H1 (cell line): ENCODE measurements around the gene SND1. TPM values are rescaled to one million over a fixed set of nuclear protein-coding genes. Genes with fewer than 3 reads are reported as not detected.

Experiments used
- EGR1 ChIP-seq: IDR thresholded peaks from 2 replicates; pipeline ENCODE4 v1.6.1; 2011; ENCODE audit warnings: low read depth, low read length, borderline replicate concordance
- POLR2AphosphoS5 ChIP-seq: IDR thresholded peaks from 2 replicates; pipeline ENCODE4 v1.6.1; 2011; ENCODE audit warnings: low read depth, low read length
- RFX5 ChIP-seq: IDR thresholded peaks from 2 replicates; pipeline ENCODE4 v1.6.1; 2011; ENCODE audit warnings: low read depth, low read length, improper control_type of control experiment, borderline replicate concordance
- RNF2 ChIP-seq: fragments of 200-900, 300-1000 bp; sonication (generic); IDR thresholded peaks from 2 replicates; pipeline ENCODE4 v1.7.1; 2016; ENCODE audit warnings: borderline replicate concordance, low read depth, mild to moderate bottlenecking, antibody characterized with exemption, low read length; ENCODE audit not compliant: poor library complexity, severe bottlenecking; ENCODE audit errors: missing control alignments
- polyA plus RNA-seq, 7 experiments: library from polyadenylated mRNA; depleted of rRNA in 3 of 7; stranded (reverse) in 5 of 7; unstranded in 2 of 7; fragments of >200 nt in 5 of 7; fragments of 200-250 nt in 2 of 7; gene quantifications; 1 replicate in 5 of 7; 2 replicates in 1 of 7; 4 replicates in 1 of 7; pipeline versions ENCODE4 v1.2.1 to v1.2.3, GENCODE V29; 2011 to 2013; ENCODE audit warnings: missing spikeins in 2 of 7, mixed read lengths in 2 of 7
- total RNA-seq: library from RNA; stranded (reverse); fragmentation: NEBNext Ultra II Directional; extraction: Animal tissue kit (Norgen Biotek cat#: 25700); gene quantifications from 2 replicates; pipeline ENCODE4 v1.2.1, GENCODE V29; 2021
- TF ChIP-seq, protein P1 (sequence below): IDR thresholded peaks from 2 replicates; pipeline ENCODE4 v1.6.1; 2011; ENCODE audit warnings: low read length, improper control_type of control experiment

SND1 gene
- total and polyA plus RNA-seq, 2 of the 8 experiments (the other 6 are each of a cell fraction or from before 2014, with no cell fraction given) = 122 to 290 TPM

DNA sequence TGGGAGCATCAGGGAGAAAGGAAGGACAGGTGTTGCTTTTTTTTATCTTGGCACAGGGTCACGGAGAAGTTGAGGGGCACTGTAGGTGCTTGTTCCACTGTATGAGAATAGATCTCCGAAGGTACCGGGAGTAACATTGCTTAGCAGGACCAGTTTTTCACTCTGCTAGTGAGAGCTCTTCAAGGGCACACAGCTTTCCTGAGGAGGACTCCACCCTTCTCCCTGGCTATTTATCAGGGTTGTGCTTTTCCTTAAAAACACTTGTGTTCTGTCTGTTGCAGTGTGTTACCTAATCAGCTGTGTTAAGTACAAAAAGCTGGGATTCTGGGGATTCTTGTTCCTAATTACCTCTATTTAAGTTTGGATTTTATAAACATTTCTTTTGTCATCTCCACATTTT, 160.5 kb downstream of the SND1 start (continued):
- TF ChIP-seq RFX5 (no peak), RNF2 (no peak), EGR1 (no peak), POLR2AphosphoS5 (no peak)
- TF ChIP-seq, protein P1, sequence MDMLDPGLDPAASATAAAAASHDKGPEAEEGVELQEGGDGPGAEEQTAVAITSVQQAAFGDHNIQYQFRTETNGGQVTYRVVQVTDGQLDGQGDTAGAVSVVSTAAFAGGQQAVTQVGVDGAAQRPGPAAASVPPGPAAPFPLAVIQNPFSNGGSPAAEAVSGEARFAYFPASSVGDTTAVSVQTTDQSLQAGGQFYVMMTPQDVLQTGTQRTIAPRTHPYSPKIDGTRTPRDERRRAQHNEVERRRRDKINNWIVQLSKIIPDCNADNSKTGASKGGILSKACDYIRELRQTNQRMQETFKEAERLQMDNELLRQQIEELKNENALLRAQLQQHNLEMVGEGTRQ = no peak
